Renal cortex interstitium (tissue), 11 donors: ENCODE results near the gene HNF1A. TPM values are rescaled to one million over a fixed set of nuclear protein-coding genes. Genes with fewer than 3 reads are reported as not detected.

Experiments
- DNase-seq, 11 donors: peaks; one replicate each; pipeline ENCODE4 v3.0.0-alpha.2; 2013; ENCODE audit warnings: low read depth in 9 of 11, low spot score in 4 of 11; ENCODE audit errors: extremely low read depth in 1 of 11
- polyA plus RNA-seq, 3 donors: library from polyadenylated mRNA; unstranded; fragments of 120-200 nt; gene quantifications; one replicate each; pipeline ENCODE4 v1.2.1, GENCODE V29; 2013; ENCODE audit not compliant: insufficient read length in 3 of 3

HNF1A gene
- polyA plus RNA-seq, 3 donors: 12.8 to 21.6 (median 18.3) TPM

- no peak for DNase-seq
Observed at GRCh38 chr12:120999191-121000120, 21.1 kb downstream of the HNF1A start.

DNA sequence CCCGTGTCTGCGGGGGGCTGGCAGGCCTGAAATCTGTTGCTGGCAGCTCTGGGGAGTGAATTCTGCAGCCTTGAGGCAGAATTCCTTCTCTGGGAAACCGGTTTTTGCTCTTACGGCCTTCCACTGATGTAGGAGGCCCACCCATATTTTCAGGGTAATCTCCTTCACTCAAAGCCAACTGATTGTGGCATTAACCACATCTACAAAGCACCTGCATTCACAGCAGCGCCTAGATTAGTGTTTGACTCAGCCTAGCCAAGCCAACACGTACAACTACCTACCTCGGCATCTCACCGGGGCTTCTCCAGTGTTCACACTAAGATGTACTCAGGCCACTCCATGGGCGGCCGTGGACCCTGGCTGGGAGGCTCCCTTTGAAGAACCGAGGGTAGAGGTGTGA, 22.2 kb downstream of the HNF1A start:
- DNase-seq: no peak

DNA sequence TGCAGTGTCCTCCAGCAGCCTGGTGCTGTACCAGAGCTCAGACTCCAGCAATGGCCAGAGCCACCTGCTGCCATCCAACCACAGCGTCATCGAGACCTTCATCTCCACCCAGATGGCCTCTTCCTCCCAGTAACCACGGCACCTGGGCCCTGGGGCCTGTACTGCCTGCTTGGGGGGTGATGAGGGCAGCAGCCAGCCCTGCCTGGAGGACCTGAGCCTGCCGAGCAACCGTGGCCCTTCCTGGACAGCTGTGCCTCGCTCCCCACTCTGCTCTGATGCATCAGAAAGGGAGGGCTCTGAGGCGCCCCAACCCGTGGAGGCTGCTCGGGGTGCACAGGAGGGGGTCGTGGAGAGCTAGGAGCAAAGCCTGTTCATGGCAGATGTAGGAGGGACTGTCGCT, 22.7 kb downstream of the HNF1A start:
- DNase-seq: no peak

DNA sequence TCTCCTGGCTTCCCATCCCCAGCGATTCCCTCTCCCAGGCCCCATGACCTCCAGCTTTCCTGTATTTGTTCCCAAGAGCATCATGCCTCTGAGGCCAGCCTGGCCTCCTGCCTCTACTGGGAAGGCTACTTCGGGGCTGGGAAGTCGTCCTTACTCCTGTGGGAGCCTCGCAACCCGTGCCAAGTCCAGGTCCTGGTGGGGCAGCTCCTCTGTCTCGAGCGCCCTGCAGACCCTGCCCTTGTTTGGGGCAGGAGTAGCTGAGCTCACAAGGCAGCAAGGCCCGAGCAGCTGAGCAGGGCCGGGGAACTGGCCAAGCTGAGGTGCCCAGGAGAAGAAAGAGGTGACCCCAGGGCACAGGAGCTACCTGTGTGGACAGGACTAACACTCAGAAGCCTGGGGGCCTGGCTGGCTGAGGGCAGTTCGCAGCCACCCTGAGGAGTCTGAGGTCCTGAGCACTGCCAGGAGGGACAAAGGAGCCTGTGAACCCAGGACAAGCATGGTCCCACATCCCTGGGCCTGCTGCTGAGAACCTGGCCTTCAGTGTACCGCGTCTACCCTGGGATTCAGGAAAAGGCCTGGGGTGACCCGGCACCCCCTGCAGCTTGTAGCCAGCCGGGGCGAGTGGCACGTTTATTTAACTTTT, 23.6 kb downstream of the HNF1A start:
- no peak for DNase-seq

GRCh38 chr12:121003650-121004049, 25.3 kb downstream of the HNF1A start:
- DNase-seq: no peak

- DNase-seq: no peak
Observed at GRCh38 chr12:121004253-121004815, 26.0 kb downstream of the HNF1A start.

GRCh38 chr12:121005346-121005815, 27.0 kb downstream of the HNF1A start:
- no peak for DNase-seq

DNA sequence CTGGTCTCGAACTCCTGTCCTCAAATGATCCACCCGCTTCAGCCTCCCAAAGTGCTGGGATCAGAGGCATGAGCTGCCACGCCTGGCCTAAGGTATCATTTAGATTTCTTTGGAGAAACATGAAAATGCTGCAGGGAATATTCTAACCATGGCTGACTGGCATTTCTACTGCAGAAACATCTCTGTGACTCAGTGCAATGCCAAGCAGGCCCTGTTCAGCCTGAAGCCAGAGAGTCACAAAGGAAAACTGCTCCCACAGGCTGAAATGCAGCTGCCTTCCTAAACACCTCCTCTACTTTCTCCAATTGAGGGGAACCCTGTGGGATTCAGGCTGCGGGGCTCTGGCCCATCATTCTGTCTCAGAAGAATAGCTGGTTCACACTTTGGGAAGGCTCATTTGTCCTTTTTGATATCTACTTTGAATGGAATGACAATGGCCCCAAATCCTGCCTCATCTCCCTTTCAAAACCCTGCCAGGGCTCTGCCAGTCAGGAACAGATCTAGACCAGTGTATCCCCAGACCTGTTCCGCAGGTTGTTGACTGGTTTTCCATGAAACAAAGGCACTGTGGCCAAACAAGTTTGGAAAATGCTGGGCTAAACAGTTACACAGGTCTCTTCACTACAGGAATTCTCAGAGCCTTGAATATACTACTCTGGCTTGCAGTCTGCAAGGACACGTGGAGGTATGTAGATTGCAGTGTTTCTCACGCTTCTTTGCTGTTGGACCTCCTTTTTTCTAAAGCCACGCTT, 30.2 kb downstream of the HNF1A start:
- no peak for DNase-seq

DNA sequence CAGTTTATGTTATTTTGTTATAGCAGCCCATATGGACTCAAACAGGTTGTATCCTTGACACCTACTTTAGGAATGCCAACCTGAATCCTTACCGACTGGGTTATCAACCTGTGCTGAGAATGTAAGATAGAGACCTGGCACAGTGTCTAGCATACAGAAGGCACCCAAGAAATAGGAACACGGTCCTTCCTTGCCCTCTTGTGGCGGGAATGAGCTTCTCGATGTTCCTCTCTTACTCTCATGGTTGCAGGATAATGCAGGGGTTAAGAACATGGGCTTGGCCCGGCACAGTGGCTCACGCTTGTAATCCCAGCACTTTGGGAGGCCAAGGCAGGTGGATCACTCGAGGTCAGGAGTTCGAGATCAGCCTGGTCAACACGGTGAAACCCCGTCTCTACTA, 31.4 kb downstream of the HNF1A start:
- peak in 5 of 11 donors; percentile 17 to 54 (median 32) for DNase-seq

DNA sequence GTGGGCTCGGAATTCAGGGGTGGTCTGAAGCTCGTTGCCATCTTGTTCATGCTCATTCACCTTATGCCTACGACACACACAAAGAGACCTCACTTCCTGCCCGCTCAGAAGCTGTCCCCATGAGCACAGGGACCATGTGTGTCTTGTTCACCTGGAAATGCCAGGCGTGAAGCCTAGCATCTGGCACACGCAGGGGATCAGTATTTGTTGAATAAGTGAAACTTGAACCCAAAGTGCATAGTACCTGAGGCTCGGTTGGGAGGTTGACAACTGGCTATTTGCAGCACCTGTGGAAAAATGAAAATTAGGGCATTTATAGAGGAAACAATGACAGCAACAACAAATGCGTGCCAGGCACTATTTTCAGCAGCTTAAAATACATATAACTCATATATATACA, 32.5 kb downstream of the HNF1A start:
- no peak for DNase-seq

GRCh38 chr12:121011820-121012219, 33.5 kb downstream of the HNF1A start:
- DNase-seq: no peak

GRCh38 chr12:121013715-121014114, 35.4 kb downstream of the HNF1A start:
- DNase-seq: no peak

DNA sequence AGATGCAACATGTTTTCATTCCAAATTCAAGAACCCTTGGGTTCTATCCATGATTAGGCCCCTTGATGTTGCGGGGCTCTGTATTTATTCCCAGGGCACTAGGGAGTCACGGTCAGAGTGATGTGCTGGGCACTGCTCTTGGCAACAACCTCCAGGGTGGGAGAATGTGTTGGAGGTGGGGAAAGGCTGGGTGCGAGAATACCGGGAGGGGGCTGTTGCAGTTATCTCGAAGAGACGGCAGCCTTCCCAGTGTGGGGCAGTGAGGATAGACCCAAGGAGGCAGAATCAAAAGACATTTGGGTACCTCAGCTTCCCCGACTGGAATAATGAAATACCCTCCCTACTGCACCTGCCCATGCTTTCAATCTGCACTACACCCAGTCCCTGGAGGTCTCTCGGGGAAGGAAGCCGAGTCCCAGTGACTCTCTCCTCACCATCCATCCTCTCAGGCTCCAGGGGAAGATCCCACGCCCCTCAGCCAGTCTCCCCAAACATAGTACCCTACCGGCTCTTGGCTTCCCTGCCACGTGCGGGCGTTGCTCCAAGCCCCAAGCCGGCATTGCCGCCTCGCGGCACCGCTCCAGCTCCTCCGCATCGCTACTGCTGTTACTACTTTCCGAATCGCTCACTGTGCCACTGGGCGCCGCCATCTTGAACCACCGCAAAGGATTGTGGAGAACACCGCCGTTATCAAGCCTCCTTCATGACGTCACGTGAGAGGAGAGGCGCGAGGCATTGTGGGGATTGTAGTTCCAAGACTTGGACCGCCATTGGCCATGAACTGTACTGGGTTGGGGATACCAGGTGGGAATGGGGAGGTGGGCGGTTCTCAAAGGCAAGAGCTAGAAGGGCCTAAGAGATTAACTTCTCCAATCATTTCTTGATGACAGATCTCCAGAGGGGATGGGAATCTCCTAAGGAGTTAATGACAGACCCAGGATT, 37.8 kb downstream of the HNF1A start, which contains the start of gene C12orf43:
C12orf43 (minus strand) TSS at position 663 of the 942 bp plus-strand sequence; CDS start at position 650, 13 bp downstream.
- DNase-seq: peak; percentile 78 to 95 (median 85)

DNA sequence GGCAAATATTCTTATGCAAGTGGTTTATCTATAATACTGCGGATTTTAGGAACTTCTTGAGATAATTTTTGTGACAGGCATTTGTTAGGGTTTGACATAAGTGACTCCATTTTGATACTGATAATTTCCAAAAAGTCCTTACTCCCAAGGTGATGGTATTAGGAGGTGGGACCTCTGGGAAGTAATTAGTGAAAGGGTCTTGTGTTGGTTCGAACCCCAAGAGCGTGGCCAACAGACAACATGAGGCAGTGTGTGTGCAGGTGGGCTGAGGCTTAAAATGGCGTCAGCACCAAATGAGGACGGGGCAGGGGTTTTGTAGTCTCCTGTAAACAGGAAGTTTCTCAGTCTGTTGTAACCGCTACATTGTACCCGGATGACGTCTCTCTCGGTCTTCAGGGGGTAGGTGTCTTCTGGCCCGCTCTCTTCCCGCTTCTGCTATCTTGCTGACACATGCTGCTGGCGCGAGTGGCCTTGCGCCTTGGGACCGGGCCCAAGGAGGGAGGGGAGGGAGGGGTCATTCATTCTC, 39.7 kb downstream of the HNF1A start:
- DNase-seq: no peak

GRCh38 chr12:121018860-121019617, 40.7 kb downstream of the HNF1A start:
- no peak for DNase-seq

GRCh38 chr12:121021754-121022153, 43.4 kb downstream of the HNF1A start:
- DNase-seq: no peak

DNA sequence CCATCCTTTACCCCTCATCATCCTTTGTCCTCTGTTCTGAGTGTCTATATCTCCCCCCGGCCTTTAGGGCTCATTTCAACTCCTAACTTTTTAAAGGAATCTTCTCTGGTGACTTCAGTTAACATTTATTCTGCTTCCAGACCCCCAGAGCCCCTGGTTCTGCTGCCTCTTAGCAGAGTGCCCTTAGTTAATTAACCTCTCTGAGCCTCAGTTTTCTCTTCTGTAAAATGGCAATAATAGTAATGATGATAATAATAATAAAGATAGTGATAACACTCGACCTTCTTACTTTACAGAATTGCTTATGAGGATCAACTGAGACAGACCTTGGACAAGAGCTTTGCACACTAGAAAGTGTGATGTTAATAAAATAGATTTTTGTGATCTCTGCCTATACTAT, 44.4 kb downstream of the HNF1A start:
- no peak for DNase-seq
